HCT116 (cell line): ENCODE results near the gene LGMN. TPM values are rescaled to one million over a fixed set of nuclear protein-coding genes. Genes with fewer than 3 reads are reported as not detected.

Experiments
- ATAC-seq: fragments of 200-7000 bp; cut with Tn5 transposase; 2 replicates; pipeline ENCODE4 v1.9.1; 2020; ENCODE audit warnings: mild to moderate bottlenecking, moderate library complexity
- BruUV-seq: library from RNA; stranded (reverse); fragments of 400-500 nt; replicated peaks from 2 replicates; lab custom pipeline; 2021; lab: Mats Ljungman, UMichigan
- CTCF ChIA-PET: fragments of 300-600 bp; sonication (Branson Sonifier 250); formaldehyde crosslinking; loops from one replicate; lab custom pipeline; 2021; ENCODE audit warnings: antibody characterized with exemption; lab: Charles Lee
- POLR2A ChIA-PET: fragments of 300-600, 350-600 bp; sonication (Branson Sonifier 250); formaldehyde crosslinking; loops from one replicate; lab custom pipeline; 2021; ENCODE audit warnings: antibody characterized with exemption; lab: Charles Lee
- RAD21 ChIA-PET, 2 experiments: fragments of 300-600 bp; sonication (Branson Sonifier 250); formaldehyde crosslinking; loops; one replicate each; lab custom pipeline; 2023; ENCODE audit warnings: low total read pairs in 2 of 2; ENCODE audit not compliant: uncharacterized antibody in 2 of 2, unreplicated experiment in 2 of 2, low non-redundant PET in 1 of 2; lab: Charles Lee
- DNase-seq: peaks from one replicate; pipeline ENCODE4 v3.0.0-alpha.2; 2010; ENCODE audit warnings: low read depth, low spot score
- H2AFZ ChIP-seq: fragments of 200-600 bp; shearing (Covaris generic), sonication (generic); 2 replicates; pipeline ENCODE4 v1.6.1; 2017; ENCODE audit warnings: low read depth, mixed run types, mixed read lengths, antibody characterized with exemption, low read length; ENCODE audit not compliant: poor library complexity, severe bottlenecking
- H3K27ac ChIP-seq: 2 replicates; pipeline ENCODE4 v1.5.1; 2012; ENCODE audit warnings: low read depth, low read length
- H3K27me3 ChIP-seq: fragments of 200-600 bp; sonication (generic); 2 replicates; pipeline ENCODE4 v1.6.1; 2016; ENCODE audit warnings: mixed run types, low read length, mixed read lengths; ENCODE audit not compliant: insufficient read depth
- H3K36me3 ChIP-seq, 2 experiments: fragments of 200-500 bp in 1 of 2; fragments of 200-600 bp in 1 of 2; sonication (Bioruptor generic) in 1 of 2; sonication (generic) in 1 of 2; 2 replicates each; pipeline versions ENCODE4 v1.5.1 to v1.6.1; 2014 to 2016; ENCODE audit warnings: low read length in 2 of 2, inconsistent platforms in 1 of 2, mixed read lengths in 1 of 2, mixed run types in 1 of 2; ENCODE audit not compliant: insufficient read depth in 2 of 2, control insufficient read depth in 1 of 2
- H3K4me1 ChIP-seq, 2 experiments: fragments of 200-600 bp in 1 of 2; sonication (generic) in 1 of 2; 2 replicates each; pipeline versions ENCODE4 v1.5.1 to v1.6.1; 2012 to 2017; ENCODE audit warnings: low read length in 2 of 2, inconsistent platforms in 1 of 2, mild to moderate bottlenecking in 1 of 2, mixed read lengths in 1 of 2, mixed run types in 1 of 2, moderate library complexity in 1 of 2; ENCODE audit not compliant: insufficient read depth in 2 of 2, control insufficient read depth in 1 of 2
- H3K4me2 ChIP-seq: fragments of 200-600 bp; sonication (generic); 2 replicates; pipeline ENCODE4 v1.6.1; 2017; ENCODE audit warnings: mixed run types, low read length, mixed read lengths
- H3K4me3 ChIP-seq, 2 experiments: fragments of 200-600 bp in 1 of 2; sonication (generic) in 1 of 2; replicated peaks in 1 of 2; 2 replicates each; pipeline ENCODE4 v1.5.1; 2011 to 2016; ENCODE audit warnings: low read length in 2 of 2, control low read depth in 1 of 2, low read depth in 1 of 2, mild to moderate bottlenecking in 1 of 2, mixed read lengths in 1 of 2, mixed run types in 1 of 2
- H3K79me2 ChIP-seq: fragments of 200-600 bp; sonication (generic); 2 replicates; pipeline ENCODE4 v1.6.1; 2017; ENCODE audit warnings: mild to moderate bottlenecking, mixed run types, low read length, moderate library complexity, mixed read lengths; ENCODE audit not compliant: insufficient read depth
- H3K9ac ChIP-seq: fragments of 200-600 bp; sonication (generic); 2 replicates; pipeline ENCODE4 v1.6.1; 2016; ENCODE audit warnings: low read length, mixed read lengths
- H3K9me2 ChIP-seq: fragments of 200-600 bp; sonication (generic), shearing (Covaris generic); 2 replicates; pipeline ENCODE4 v1.6.1; 2017; ENCODE audit warnings: mixed run types, mild to moderate bottlenecking, moderate library complexity; ENCODE audit not compliant: insufficient read depth
- H3K9me3 ChIP-seq, 2 experiments: fragments of 200-500 bp in 1 of 2; fragments of 200-600 bp in 1 of 2; sonication (Bioruptor generic) in 1 of 2; sonication (generic) in 1 of 2; 2 replicates each; pipeline ENCODE4 v1.6.1; 2014 to 2017; ENCODE audit warnings: low read length in 2 of 2, mixed read lengths in 2 of 2, inconsistent platforms in 1 of 2, low read depth in 1 of 2, mild to moderate bottlenecking in 1 of 2, mixed run types in 1 of 2, moderate library complexity in 1 of 2; ENCODE audit not compliant: control insufficient read depth in 1 of 2, insufficient read depth in 1 of 2
- H4K20me1 ChIP-seq: fragments of 200-600 bp; sonication (generic), shearing (Covaris generic); 2 replicates; pipeline ENCODE4 v1.6.1; 2017; ENCODE audit warnings: mixed run types, mild to moderate bottlenecking, moderate library complexity; ENCODE audit not compliant: insufficient read depth
- CBX3 ChIP-seq: IDR thresholded peaks from 2 replicates; pipeline ENCODE4 v1.6.1; 2012; ENCODE audit warnings: low read depth
- CEBPB ChIP-seq: IDR thresholded peaks from 2 replicates; pipeline ENCODE4 v1.6.1; 2012; ENCODE audit warnings: low read depth
- EGR1 ChIP-seq: IDR thresholded peaks from 2 replicates; pipeline ENCODE4 v1.6.1; 2012; ENCODE audit warnings: low read depth
- ELF1 ChIP-seq: IDR thresholded peaks from 2 replicates; pipeline ENCODE4 v1.6.1; 2012; ENCODE audit warnings: low read depth, borderline replicate concordance
- EZH2 ChIP-seq: fragments of 200-600 bp; sonication (generic); IDR thresholded peaks from 2 replicates; pipeline ENCODE4 v1.6.1; 2017; ENCODE audit warnings: antibody characterized with exemption, mixed run types
- EZH2phosphoT487 ChIP-seq: fragments of 200-600 bp; IDR thresholded peaks from 2 replicates; pipeline ENCODE4 v1.6.1; 2018; ENCODE audit warnings: antibody characterized with exemption, borderline replicate concordance
- FOSL1 ChIP-seq: IDR thresholded peaks from 2 replicates; pipeline ENCODE4 v1.6.1; 2012; ENCODE audit warnings: low read depth
- JUND ChIP-seq: IDR thresholded peaks from 2 replicates; pipeline ENCODE4 v1.6.1; 2012
- POLR2A ChIP-seq: IDR thresholded peaks from 2 replicates; pipeline ENCODE4 v1.7.0; 2011; ENCODE audit warnings: borderline replicate concordance; ENCODE audit not compliant: insufficient read depth, insufficient read length; ENCODE audit errors: extremely low read depth
- POLR2AphosphoS5 ChIP-seq: IDR thresholded peaks from 2 replicates; pipeline ENCODE4 v1.6.1; 2011; ENCODE audit warnings: mild to moderate bottlenecking, low read depth, low read length, moderate library complexity
- RAD21 ChIP-seq: IDR thresholded peaks from 2 replicates; pipeline ENCODE4 v1.6.1; 2012; ENCODE audit warnings: low read depth, mild to moderate bottlenecking
- SIN3A ChIP-seq: IDR thresholded peaks from 2 replicates; pipeline ENCODE4 v1.6.1; 2012; ENCODE audit warnings: low read depth
- SP1 ChIP-seq: IDR thresholded peaks from 2 replicates; pipeline ENCODE4 v1.6.1; 2012; ENCODE audit warnings: low read depth
- TCF7L2 ChIP-seq: IDR thresholded peaks from 2 replicates; pipeline ENCODE4 v1.7.0; 2011; ENCODE audit warnings: borderline replicate concordance, inconsistent platforms; ENCODE audit not compliant: insufficient read depth, insufficient read length; ENCODE audit errors: extremely low read depth
- YY1 ChIP-seq: IDR thresholded peaks from 2 replicates; pipeline ENCODE4 v1.6.1; 2011; ENCODE audit warnings: low read length, low read depth, moderate library complexity, mild to moderate bottlenecking; ENCODE audit not compliant: insufficient replicate concordance; ENCODE audit errors: extremely low read depth
- ZFX ChIP-seq: fragments of 450-650 bp; IDR thresholded peaks from 2 replicates; pipeline ENCODE4 v1.6.1; 2017
- ZNF274 ChIP-seq: fragments of 200-500 bp; sonication (Bioruptor generic); IDR thresholded peaks from 2 replicates; pipeline ENCODE4 v1.6.1; 2014; ENCODE audit warnings: mild to moderate bottlenecking, low read depth, low read length, inconsistent platforms
- intact Hi-C: fragments of 100-400 bp; cut with micrococcal nuclease; formaldehyde crosslinking; loops from 2 replicates; pipeline ENCODE4 v1.10.0; 2022
- total RNA-seq: library from RNA; stranded (reverse); gene quantifications from one replicate; pipeline ENCODE4 v1.2.1, GENCODE V29; 2021; ENCODE audit not compliant: unreplicated experiment
- TF ChIP-seq, protein P1 (sequence below): IDR thresholded peaks from 2 replicates; pipeline ENCODE4 v1.6.1; 2012; ENCODE audit warnings: low read depth
- TF ChIP-seq, protein P2 (sequence below), 3 experiments: fragments of 200-600 bp in 1 of 3; sonication (generic) in 1 of 3; IDR thresholded peaks in 2 of 3; conservative IDR thresholded peaks in 1 of 3; 2 replicates each; pipeline ENCODE4 v1.5.1; 2012 to 2017; ENCODE audit warnings: low read depth in 2 of 3, low read length in 2 of 3, antibody characterized with exemption in 1 of 3, borderline replicate concordance in 1 of 3, control low read depth in 1 of 3, mild to moderate bottlenecking in 1 of 3, mixed read lengths in 1 of 3, mixed run types in 1 of 3, moderate library complexity in 1 of 3; ENCODE audit not compliant: insufficient read depth in 1 of 3
- TF ChIP-seq, protein P3 (sequence below): IDR thresholded peaks from 2 replicates; pipeline ENCODE4 v1.6.1; 2011; ENCODE audit warnings: mild to moderate bottlenecking, low read length, moderate library complexity; ENCODE audit not compliant: insufficient replicate concordance; ENCODE audit errors: extremely low read depth
- TF ChIP-seq, protein P4 (sequence below): IDR thresholded peaks from 2 replicates; pipeline ENCODE4 v1.6.1; 2012
- TF ChIP-seq, protein P5 (sequence below): IDR thresholded peaks from 2 replicates; pipeline ENCODE4 v1.6.1; 2012

The LGMN gene
- total RNA-seq, 1 experiment from 2014 or later: 44.9 TPM

DNA sequence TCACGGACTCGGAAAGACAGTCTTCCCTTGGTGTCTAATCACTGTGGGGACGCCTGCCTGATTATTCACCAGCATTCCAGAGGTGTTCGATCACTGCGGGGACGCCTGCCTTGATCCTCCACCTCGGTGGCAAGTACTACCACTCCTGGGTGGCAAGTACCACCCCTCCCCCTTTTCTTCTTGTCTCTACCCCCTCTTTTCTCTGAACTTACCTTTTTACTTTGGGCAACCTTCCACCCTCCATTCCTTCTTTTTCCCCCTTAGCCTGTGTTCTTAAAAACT lies 12.0 kb upstream of the LGMN start:
- no peaks in the 10 kb centered on the region for H4K20me1 ChIP-seq
- intact Hi-C loops: no loop called here
- DNase-seq: peak; percentile 36
- POLR2A ChIA-PET: interaction anchor here (3.0 kb wide), 1 partner anchor 12 kb away, joined by 19 read pairs; the partner anchor contains the start of gene LGMN
- peak overlapping the region; percentile 86 for H3K4me2 ChIP-seq
- H3K4me1 ChIP-seq: peaks cover 10 to 35% of the 10 kb centered on the region in 2 experiments
- H3K9ac ChIP-seq: peak overlapping the region; percentile 51
- H3K79me2 ChIP-seq: no peaks in the 10 kb centered on the region
- H3K9me2 ChIP-seq: no peaks in the 10 kb centered on the region
- no peaks in the 10 kb centered on the region for H3K36me3 ChIP-seq
- RAD21 ChIA-PET: no interaction called here
- H3K27me3 ChIP-seq: no peaks in the 10 kb centered on the region
- peak overlapping the region; percentile 89 for H2AFZ ChIP-seq
- no peaks in the 10 kb centered on the region for H3K9me3 ChIP-seq
- peak overlapping the region; percentile 54 for H3K27ac ChIP-seq
- CTCF ChIA-PET: no interaction called here
- BruUV-seq: no TSS peak
- ATAC-seq: peak; percentile 82
- H3K4me3 ChIP-seq: peak overlapping the region; percentile 31 to 55
- TF ChIP-seq, protein P1, sequence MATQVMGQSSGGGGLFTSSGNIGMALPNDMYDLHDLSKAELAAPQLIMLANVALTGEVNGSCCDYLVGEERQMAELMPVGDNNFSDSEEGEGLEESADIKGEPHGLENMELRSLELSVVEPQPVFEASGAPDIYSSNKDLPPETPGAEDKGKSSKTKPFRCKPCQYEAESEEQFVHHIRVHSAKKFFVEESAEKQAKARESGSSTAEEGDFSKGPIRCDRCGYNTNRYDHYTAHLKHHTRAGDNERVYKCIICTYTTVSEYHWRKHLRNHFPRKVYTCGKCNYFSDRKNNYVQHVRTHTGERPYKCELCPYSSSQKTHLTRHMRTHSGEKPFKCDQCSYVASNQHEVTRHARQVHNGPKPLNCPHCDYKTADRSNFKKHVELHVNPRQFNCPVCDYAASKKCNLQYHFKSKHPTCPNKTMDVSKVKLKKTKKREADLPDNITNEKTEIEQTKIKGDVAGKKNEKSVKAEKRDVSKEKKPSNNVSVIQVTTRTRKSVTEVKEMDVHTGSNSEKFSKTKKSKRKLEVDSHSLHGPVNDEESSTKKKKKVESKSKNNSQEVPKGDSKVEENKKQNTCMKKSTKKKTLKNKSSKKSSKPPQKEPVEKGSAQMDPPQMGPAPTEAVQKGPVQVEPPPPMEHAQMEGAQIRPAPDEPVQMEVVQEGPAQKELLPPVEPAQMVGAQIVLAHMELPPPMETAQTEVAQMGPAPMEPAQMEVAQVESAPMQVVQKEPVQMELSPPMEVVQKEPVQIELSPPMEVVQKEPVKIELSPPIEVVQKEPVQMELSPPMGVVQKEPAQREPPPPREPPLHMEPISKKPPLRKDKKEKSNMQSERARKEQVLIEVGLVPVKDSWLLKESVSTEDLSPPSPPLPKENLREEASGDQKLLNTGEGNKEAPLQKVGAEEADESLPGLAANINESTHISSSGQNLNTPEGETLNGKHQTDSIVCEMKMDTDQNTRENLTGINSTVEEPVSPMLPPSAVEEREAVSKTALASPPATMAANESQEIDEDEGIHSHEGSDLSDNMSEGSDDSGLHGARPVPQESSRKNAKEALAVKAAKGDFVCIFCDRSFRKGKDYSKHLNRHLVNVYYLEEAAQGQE: no peak
- TF ChIP-seq ZFX (no peak), RAD21 (no peak), SIN3A (no peak), CEBPB (no peak), EGR1 (no peak), POLR2A (no peak), POLR2AphosphoS5 (peak; percentile 17; the same call in 1 of the 2 replicates), SP1 (peak; percentile 48), EZH2 (no peak), ZNF274 (no peak), YY1 (no peak), ELF1 (no peak), FOSL1 (peak; percentile 17; the same call in 1 of the 2 replicates), CBX3 (peak; percentile 36; the same call in 1 of the 2 replicates), EZH2phosphoT487 (no peak), TCF7L2 (no peak), JUND (peak; percentile 33; the same call in 1 of the 2 replicates)
- TF ChIP-seq, protein P2, sequence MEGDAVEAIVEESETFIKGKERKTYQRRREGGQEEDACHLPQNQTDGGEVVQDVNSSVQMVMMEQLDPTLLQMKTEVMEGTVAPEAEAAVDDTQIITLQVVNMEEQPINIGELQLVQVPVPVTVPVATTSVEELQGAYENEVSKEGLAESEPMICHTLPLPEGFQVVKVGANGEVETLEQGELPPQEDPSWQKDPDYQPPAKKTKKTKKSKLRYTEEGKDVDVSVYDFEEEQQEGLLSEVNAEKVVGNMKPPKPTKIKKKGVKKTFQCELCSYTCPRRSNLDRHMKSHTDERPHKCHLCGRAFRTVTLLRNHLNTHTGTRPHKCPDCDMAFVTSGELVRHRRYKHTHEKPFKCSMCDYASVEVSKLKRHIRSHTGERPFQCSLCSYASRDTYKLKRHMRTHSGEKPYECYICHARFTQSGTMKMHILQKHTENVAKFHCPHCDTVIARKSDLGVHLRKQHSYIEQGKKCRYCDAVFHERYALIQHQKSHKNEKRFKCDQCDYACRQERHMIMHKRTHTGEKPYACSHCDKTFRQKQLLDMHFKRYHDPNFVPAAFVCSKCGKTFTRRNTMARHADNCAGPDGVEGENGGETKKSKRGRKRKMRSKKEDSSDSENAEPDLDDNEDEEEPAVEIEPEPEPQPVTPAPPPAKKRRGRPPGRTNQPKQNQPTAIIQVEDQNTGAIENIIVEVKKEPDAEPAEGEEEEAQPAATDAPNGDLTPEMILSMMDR (IDR thresholded peaks at IDR 0.05 in 2 of 3, conservative IDR thresholded peaks at IDR 0.05 in 1 of 3; ENCODE audit: borderline replicate concordance in 1 of 3, insufficient read depth in 1 of 3, low read depth in 2 of 3, low read length in 2 of 3): no peak
- TF ChIP-seq, protein P3, sequence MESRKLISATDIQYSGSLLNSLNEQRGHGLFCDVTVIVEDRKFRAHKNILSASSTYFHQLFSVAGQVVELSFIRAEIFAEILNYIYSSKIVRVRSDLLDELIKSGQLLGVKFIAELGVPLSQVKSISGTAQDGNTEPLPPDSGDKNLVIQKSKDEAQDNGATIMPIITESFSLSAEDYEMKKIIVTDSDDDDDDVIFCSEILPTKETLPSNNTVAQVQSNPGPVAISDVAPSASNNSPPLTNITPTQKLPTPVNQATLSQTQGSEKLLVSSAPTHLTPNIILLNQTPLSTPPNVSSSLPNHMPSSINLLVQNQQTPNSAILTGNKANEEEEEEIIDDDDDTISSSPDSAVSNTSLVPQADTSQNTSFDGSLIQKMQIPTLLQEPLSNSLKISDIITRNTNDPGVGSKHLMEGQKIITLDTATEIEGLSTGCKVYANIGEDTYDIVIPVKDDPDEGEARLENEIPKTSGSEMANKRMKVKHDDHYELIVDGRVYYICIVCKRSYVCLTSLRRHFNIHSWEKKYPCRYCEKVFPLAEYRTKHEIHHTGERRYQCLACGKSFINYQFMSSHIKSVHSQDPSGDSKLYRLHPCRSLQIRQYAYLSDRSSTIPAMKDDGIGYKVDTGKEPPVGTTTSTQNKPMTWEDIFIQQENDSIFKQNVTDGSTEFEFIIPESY: no peak
- TF ChIP-seq, protein P4, sequence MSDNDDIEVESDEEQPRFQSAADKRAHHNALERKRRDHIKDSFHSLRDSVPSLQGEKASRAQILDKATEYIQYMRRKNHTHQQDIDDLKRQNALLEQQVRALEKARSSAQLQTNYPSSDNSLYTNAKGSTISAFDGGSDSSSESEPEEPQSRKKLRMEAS: 0 out of 2 replicates have a peak, but pooled peaks have one; percentile 1
- TF ChIP-seq, protein P5, sequence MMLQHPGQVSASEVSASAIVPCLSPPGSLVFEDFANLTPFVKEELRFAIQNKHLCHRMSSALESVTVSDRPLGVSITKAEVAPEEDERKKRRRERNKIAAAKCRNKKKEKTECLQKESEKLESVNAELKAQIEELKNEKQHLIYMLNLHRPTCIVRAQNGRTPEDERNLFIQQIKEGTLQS: no peak
